GM19452 (cell line): ENCODE data around the gene HYDIN.

Experiments used
- ATAC-seq: cut with Tn5 transposase; IDR thresholded peaks from one replicate; pipeline ENCODE4 v1.9.1; 2021; ENCODE audit not compliant: unreplicated experiment

HYDIN gene

DNA sequence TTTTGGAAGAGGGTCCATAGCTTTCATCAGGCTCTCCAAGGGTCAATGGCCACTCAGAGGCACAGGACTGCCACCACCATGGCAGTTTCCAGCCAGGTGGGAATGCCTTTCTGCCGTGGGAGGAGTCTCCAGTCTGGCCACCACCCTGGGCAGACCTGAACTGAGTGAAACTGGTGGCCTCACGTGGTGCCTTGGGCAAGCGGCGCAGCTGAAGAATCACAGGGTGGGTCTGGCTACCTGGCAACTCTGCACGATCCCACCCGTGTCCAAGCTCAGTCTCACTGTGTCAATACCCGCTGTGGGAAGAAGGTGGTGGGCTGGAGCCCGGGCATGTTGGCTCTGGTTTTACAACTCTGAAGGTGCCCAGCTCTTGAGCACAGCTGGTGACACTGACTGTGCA, 461.4 kb downstream of the HYDIN start:
- ATAC-seq, result no peak

DNA sequence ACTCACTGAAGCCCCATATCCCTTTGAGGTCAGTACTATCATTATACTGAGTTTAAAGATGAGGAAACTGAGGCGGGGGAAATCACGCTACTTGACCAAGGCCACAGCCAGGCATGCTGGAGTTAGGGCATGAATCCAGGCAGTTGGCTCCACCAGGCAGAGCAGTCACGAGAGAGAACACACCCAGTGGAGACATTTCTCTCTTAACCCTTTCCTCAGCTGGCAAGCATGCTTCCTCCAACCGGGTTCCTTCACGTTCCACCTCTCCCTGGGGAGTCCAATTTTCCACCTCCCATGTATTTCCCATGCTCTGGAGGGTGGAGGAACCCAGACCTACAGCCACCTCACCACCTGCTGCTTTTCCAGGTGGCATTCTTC, 462.3 kb downstream of the HYDIN start:
- ATAC-seq, result no peak

DNA sequence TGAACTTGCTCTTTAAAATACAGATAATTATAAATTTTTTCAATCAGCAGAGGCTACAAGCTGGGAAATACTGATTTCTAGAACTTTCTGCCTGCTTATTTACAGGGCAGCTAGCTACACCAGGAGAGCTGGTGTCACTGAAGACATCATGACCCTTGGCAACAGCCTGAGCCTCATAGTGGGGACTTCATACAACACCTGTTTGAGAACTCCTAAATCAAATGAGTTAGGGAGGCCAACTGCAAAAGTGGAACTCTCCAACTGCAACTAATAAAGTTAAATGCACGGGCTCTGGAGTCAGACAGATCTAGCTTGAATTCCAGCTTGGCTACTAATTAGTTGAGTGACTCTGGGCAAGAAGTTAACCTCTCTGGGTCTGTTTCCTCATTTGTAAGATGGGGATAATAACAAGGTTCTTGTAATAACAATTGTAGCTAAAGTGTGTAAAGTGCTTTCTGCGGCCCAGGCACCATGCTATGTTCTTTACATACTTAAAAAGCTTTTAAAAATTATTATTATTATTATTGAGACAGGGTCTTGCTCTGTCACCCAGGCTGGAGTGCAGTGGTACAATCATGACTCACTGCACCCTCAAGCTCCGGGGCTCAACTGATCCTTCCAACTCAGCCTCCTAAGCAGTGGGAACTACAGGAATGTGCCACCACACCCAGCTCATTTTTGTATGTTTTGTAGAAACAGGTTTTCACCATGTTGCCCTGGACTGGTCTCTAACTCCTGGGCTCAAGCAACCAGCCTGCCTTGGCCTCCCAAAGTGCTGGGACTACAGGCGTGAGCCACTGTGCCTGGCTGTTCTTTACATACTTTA, 462.9 kb downstream of the HYDIN start:
- ATAC-seq, result no peak

DNA sequence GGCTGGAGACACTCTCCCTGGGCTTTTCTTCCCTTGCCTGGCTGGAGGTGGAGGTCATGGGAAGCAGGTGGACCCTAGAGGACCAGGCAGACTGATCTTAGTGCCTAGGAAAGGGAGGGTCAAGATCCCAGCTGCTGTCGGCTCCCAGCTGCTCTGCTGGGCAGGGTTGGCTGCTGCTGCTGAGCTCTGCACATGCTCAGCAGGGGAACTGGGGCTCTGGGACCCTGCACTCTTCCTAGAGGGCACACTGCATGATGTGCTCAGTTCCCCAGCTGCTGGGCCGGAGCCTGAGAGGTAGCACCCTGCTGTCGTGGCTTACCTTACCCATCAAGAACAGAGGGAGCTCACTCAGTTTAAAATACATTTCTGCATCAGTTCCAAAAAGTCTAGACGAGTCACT, 463.9 kb downstream of the HYDIN start:
- ATAC-seq, result no peak

DNA sequence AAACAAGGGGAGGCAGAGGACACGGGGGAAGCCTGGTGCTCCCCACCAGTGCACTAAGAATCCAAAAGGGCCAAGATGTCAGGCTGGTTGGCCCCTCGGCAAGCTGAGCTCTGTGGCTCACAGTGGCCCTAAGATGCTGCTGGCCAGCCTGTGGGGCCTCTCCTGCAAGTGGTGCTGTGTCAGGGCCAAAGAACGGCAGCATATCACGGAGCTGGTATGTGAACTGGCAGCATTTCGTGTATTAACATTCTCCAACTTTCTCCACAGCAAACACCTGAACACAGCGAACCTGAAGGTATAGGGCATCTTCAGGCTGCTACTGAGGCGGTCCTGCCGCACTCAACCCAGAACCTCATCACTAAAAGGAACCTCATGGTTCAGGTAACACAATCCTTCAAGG, 464.3 kb downstream of the HYDIN start:
- no peak for ATAC-seq

DNA sequence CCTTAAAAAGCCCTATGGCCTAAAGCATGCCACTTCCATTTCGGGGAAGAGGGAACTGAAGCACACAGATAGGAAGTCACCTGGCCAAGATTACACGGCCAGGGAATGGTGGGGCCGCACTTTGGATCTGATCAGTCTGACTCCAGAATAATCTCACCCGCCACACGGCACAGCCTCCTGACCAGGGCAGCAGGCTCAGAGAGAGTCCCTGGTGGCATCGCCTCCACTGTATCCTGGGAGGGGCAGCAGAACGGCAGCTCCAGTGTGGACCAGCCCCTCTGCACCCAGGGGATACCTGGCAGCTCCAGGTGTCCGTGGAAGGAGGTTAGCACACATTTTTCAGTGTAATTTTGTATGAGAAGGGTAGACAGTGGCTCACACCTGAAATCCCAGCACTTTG, 465.0 kb downstream of the HYDIN start:
- no peak for ATAC-seq

DNA sequence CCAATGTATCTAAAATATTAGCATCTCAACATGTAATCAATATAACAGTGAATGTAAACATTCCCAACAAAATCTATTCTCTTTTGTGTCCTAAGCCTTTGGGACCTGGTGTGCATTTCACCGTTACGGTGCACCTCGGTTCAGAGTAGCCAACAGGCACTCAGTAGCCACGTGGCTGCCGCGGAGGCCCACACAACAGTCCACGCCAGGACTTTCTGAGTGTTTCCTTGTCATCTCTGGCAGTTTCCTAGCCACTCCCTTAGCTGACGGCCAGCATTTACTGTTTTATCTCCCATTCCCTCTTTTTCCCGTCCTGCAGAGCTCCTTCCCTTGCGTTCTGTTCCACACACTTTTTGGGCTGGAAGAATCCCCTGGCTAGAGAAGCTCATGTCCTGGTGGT, 465.9 kb downstream of the HYDIN start:
- no peak for ATAC-seq

DNA sequence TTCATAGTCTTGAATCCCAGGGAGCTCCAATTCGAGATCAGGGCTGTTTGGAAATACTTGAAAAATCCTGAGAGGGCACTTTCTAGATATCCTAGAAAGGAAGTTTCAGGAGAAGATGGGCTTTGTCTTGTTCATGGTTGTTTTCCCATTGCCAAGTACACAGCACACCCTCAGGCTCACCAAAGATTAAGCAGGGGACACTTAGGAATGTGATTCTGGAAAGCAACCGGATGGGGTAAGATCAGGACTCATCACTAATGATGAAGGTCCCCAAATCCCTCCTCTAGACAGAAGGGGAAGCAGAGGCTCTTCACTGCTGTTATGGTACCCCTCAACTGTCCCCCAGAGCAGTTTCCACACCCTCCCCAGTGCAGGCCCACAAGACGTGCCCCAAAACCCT, 470.3 kb downstream of the HYDIN start:
- no peak for ATAC-seq

DNA sequence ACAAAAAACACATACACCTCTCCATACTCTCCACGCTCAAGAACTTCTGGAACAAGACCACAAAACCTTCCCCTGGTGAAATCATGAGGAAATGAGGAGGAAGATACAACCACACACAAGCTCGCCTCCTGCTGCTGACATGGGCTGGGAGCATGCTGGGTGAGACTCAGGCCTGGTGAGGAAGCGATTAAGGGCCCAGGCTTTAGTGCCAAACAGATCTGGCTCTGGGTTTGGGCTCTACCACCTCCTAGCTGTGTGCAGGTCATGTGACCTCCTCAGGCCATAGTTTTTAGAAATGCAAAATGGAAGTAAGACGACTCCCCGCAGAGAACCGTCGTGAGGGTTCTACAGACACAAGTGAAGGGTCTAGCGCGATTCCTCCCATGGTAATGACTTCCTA, 470.9 kb downstream of the HYDIN start:
- ATAC-seq, result no peak

DNA sequence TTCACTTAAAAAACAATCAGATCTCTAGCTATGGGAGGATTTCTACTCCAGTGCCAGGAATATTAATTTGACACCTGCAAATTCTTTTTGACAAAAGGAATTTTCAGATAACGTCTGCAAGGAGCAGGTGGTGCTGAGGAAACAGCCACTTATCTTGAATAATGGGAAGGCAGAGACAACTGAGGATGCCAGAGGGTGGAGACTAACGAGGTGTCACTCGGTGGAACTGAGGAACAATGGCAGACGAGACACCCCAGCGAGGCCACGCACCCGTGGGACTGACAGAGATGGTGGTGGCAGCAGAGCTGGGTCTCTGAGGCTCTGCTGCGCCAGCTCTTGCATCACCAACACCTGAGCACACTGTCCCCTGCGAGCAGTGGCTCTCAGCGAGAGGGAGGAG, 471.7 kb downstream of the HYDIN start:
- no peak for ATAC-seq
